PC-9 (cell line): ENCODE measurements around the gene CTSD. TPM values are rescaled to one million over a fixed set of nuclear protein-coding genes. Genes with fewer than 3 reads are reported as not detected.

Experiments used
- BruUV-seq: library from RNA; stranded (reverse); fragments of 400-500 nt; replicated peaks from 2 replicates; lab custom pipeline; 2021; lab: Mats Ljungman, UMichigan
- CTCF ChIA-PET: fragments of 300-600 bp; sonication (Branson Sonifier 250); formaldehyde crosslinking; loops from one replicate; lab custom pipeline; 2022; ENCODE audit warnings: antibody characterized with exemption; lab: Charles Lee
- POLR2A ChIA-PET: fragments of 300-600 bp; sonication (Branson Sonifier 250); formaldehyde crosslinking; loops from one replicate; lab custom pipeline; 2022; ENCODE audit warnings: antibody characterized with exemption; ENCODE audit not compliant: unreplicated experiment; lab: Charles Lee
- DNase-seq, 2 experiments: peaks; one replicate each; pipeline versions ENCODE4 v3.0.0 to v3.0.0-alpha.2; 2015 to 2022; ENCODE audit warnings: mixed read lengths in 1 of 2
- H2AFZ ChIP-seq: fragments of 200-600 bp; sonication (generic); 2 replicates; pipeline ENCODE4 v1.8.1; 2017; ENCODE audit warnings: antibody characterized with exemption
- H3F3A ChIP-seq: fragments of 200-600 bp; sonication (generic); 2 replicates; pipeline ENCODE4 v1.8.1; 2017; ENCODE audit warnings: antibody characterized with exemption, mild to moderate bottlenecking, low read depth; ENCODE audit not compliant: insufficient read depth
- H3K27ac ChIP-seq: fragments of 200-600 bp; sonication (generic); 2 replicates; pipeline ENCODE4 v1.6.1; 2016; ENCODE audit warnings: mixed run types
- H3K27me3 ChIP-seq: fragments of 200-600 bp; sonication (generic); 2 replicates; pipeline ENCODE4 v1.6.1; 2016; ENCODE audit warnings: low read depth, mixed run types; ENCODE audit not compliant: insufficient read depth
- H3K36me3 ChIP-seq: fragments of 200-600 bp; sonication (generic); 2 replicates; pipeline ENCODE4 v1.6.1; 2016; ENCODE audit warnings: low read depth, mixed run types
- H3K4me1 ChIP-seq: fragments of 200-600 bp; sonication (generic); replicated peaks from 2 replicates; pipeline ENCODE4 v1.6.1; 2016; ENCODE audit warnings: mixed run types; ENCODE audit not compliant: insufficient read depth
- H3K4me2 ChIP-seq: fragments of 200-600 bp; sonication (generic); 2 replicates; pipeline ENCODE4 v1.6.1; 2017; ENCODE audit warnings: mixed run types
- H3K4me3 ChIP-seq: fragments of 200-600 bp; sonication (generic); 2 replicates; pipeline ENCODE4 v1.6.1; 2016; ENCODE audit warnings: mixed run types
- H3K79me2 ChIP-seq: fragments of 200-600 bp; sonication (generic); 2 replicates; pipeline ENCODE4 v1.6.1; 2017; ENCODE audit warnings: low read depth, mixed run types
- H3K9me2 ChIP-seq: fragments of 200-600 bp; sonication (generic); 2 replicates; pipeline ENCODE4 v1.8.1; 2017; ENCODE audit warnings: mild to moderate bottlenecking; ENCODE audit not compliant: insufficient read depth
- H3K9me3 ChIP-seq: fragments of 200-600 bp; sonication (generic); 2 replicates; pipeline ENCODE4 v1.8.1; 2016; ENCODE audit warnings: low read depth; ENCODE audit not compliant: insufficient read depth
- H4K20me1 ChIP-seq: fragments of 200-600 bp; sonication (generic); 2 replicates; pipeline ENCODE4 v1.8.1; 2017; ENCODE audit not compliant: insufficient read depth
- CTCF ChIP-seq: fragments of 200-600 bp; sonication (generic); conservative IDR thresholded peaks from 2 replicates; pipeline ENCODE4 v1.6.1; 2017; ENCODE audit warnings: mixed run types, antibody characterized with exemption, mild to moderate bottlenecking, moderate library complexity
- EZH2 ChIP-seq: fragments of 200-600 bp; sonication (generic); IDR thresholded peaks from 2 replicates; pipeline ENCODE4 v1.8.0; 2017; ENCODE audit warnings: antibody characterized with exemption, low read depth
- intact Hi-C: fragments of 100-400 bp; cut with micrococcal nuclease; formaldehyde crosslinking; loops from one replicate; pipeline ENCODE4 v1.10.0; 2022; ENCODE audit not compliant: unreplicated experiment
- total RNA-seq: library from RNA; stranded (reverse); gene quantifications from 2 replicates; pipeline ENCODE4 v1.2.3, GENCODE V29; 2021

The CTSD gene
- total RNA-seq, 1 experiment from 2014 or later: 735 TPM

- BruUV-seq: no TSS peak
- peaks cover 8% of the 10 kb centered on the region; the same call in 1 of the 2 replicates for H3F3A ChIP-seq
- no peaks in the 10 kb centered on the region for H3K27me3 ChIP-seq
- no peak for TF ChIP-seq EZH2
- no peak for TF ChIP-seq CTCF
- no peak overlapping the region for H3K4me3 ChIP-seq
- H3K27ac ChIP-seq: no peak overlapping the region
- intact Hi-C loops: no loop called here
- H3K79me2 ChIP-seq: peaks cover 44% of the 10 kb centered on the region
- CTCF ChIA-PET: no interaction called here
- no peak overlapping the region for H3K4me2 ChIP-seq
- peaks cover 26% of the 10 kb centered on the region for H3K4me1 ChIP-seq
- H3K9me2 ChIP-seq: no peaks in the 10 kb centered on the region
- no peaks in the 10 kb centered on the region for H3K9me3 ChIP-seq
- DNase-seq: no peak
- H2AFZ ChIP-seq: no peak overlapping the region
- POLR2A ChIA-PET: no interaction called here
- H3K36me3 ChIP-seq: 0 out of 2 replicates have a peak, but pooled peaks cover 9% of the 10 kb centered on the region
- no peaks in the 10 kb centered on the region for H4K20me1 ChIP-seq
These were observed 5.0 kb downstream of the CTSD start for GRCh38 chr11:1758611-1759150.

- Histone ChIP-seq H2AFZ (no peak overlapping the region), H3K79me2 (peaks cover 37% of the 10 kb centered on the region), H4K20me1 (no peaks in the 10 kb centered on the region), H3K4me1 (peaks cover 26% of the 10 kb centered on the region), H3F3A (peaks cover 6% of the 10 kb centered on the region; the same call in 1 of the 2 replicates), H3K4me3 (no peak overlapping the region), H3K9me2 (no peaks in the 10 kb centered on the region), H3K27ac (no peak overlapping the region), H3K36me3 (0 out of 2 replicates have a peak, but pooled peaks cover 9% of the 10 kb centered on the region), H3K27me3 (no peaks in the 10 kb centered on the region), H3K9me3 (no peaks in the 10 kb centered on the region), H3K4me2 (no peak overlapping the region)
- no peak for TF ChIP-seq CTCF
- no peak for TF ChIP-seq EZH2
- CTCF ChIA-PET: no interaction called here
- POLR2A ChIA-PET: interaction anchor here (0.6 kb wide), 1 partner anchor 15 kb away, joined by 4 read pairs; no protein-coding TSS in a partner anchor
- DNase-seq: no peak
- intact Hi-C loops: no loop called here
- BruUV-seq: no TSS peak
These were observed 5.7 kb downstream of the CTSD start for GRCh38 chr11:1757861-1758610.

- BruUV-seq: no TSS peak
- H3K9me2 ChIP-seq: no peaks in the 10 kb centered on the region
- DNase-seq: no peak
- H3K27ac ChIP-seq: no peak overlapping the region
- H3F3A ChIP-seq: no peaks in the 10 kb centered on the region; the same call in 1 of the 2 replicates
- intact Hi-C loops: no loop called here
- no peak overlapping the region for H2AFZ ChIP-seq
- H4K20me1 ChIP-seq: no peaks in the 10 kb centered on the region
- no peak for TF ChIP-seq EZH2
- TF ChIP-seq CTCF: no peak
- H3K4me3 ChIP-seq: no peak overlapping the region
- CTCF ChIA-PET: no interaction called here
- peaks cover 24% of the 10 kb centered on the region for H3K4me1 ChIP-seq
- peaks cover 29% of the 10 kb centered on the region for H3K79me2 ChIP-seq
- POLR2A ChIA-PET: interaction anchor here (0.6 kb wide), 1 partner anchor 16 kb away, joined by 4 read pairs; no protein-coding TSS in a partner anchor
- no peaks in the 10 kb centered on the region for H3K27me3 ChIP-seq
- H3K4me2 ChIP-seq: no peak overlapping the region
- H3K36me3 ChIP-seq: 0 out of 2 replicates have a peak, but pooled peaks cover 9% of the 10 kb centered on the region
- H3K9me3 ChIP-seq: no peaks in the 10 kb centered on the region
These were observed 6.6 kb downstream of the CTSD start for GRCh38 chr11:1756791-1757771.
